HG02884 (cell line): ENCODE data around the gene UGT1A5.

Source experiments
- ATAC-seq: cut with Tn5 transposase; IDR thresholded peaks from one replicate; pipeline ENCODE4 v1.9.1; 2021; ENCODE audit warnings: mild to moderate bottlenecking, moderate library complexity; ENCODE audit not compliant: unreplicated experiment

Gene UGT1A5

GRCh38 chr2:233712611-233713261, at the start of gene UGT1A5:
TSS of gene UGT1A5 (plus strand) at chr2:233712907. CDS start at chr2:233712992, 85 bp downstream.
- no peak for ATAC-seq

DNA sequence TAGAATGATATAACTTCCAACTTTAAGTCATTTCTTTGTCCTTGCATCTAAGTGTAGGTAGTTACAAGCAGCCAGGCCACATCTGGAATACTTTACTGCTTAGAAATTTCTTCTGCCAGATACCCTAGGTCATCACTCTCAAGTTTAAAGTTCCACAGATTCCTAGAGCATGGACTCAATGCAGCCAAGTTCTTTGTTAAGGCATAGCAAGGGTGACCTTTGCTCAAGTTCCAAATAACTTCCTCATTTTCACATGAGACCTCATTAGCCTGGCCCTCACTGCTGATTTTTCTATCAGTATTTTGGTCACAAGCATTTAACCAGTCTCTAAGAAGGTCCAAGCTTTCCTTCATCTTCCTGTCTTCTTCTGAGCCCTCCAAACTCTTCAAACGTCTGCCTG, 48.8 kb upstream of the UGT1A5 start:
- no peak for ATAC-seq

- no peak for ATAC-seq
Measured at GRCh38 chr2:233668605-233669260, 44.0 kb upstream of the UGT1A5 start.

GRCh38 chr2:233671290-233672161, 41.2 kb upstream of the UGT1A5 start, which contains the start of gene UGT1A9:
TSS of gene UGT1A9 (plus strand) at chr2:233671898. CDS start at chr2:233671935, 37 bp downstream.
- no peak for ATAC-seq

GRCh38 chr2:233672886-233673285, 39.8 kb upstream of the UGT1A5 start:
- no peak for ATAC-seq

DNA sequence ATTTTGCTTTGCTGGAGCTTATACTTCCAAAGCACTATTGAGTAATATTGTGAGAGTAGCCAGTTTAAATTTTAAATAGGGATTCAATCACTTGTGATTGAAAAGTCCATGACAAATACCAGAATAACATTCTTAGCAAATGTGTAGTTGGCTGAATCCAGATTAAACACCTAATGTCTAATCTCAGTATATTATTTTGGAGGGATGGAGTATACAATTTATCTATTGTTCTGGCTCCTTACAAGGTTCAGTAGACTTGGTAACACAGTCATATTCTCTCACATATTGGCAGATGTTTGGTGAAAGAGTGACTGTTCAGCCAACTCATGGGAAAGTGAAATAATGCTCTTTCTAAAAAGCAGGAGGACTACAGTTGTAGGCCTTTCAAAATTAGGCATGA, 38.8 kb upstream of the UGT1A5 start:
- ATAC-seq, result no peak

DNA sequence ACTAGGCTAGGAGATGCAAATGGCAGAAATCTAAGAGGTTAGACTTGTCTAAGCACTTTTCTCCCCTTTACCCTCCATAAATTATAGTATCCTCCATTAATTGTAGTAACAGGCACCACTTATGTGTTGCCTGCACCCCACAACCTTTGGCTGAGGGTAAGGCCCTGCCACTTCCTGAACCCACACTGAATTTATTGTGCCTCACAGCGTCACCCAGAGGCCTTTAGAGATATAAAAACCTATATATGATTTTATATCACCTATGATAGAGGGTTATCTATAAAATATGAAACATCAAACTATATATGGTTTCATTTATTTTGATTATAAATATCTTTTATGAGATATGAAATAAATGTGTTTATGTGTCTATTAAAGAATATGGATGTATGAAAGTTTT, 38.4 kb upstream of the UGT1A5 start:
- ATAC-seq, result no peak

GRCh38 chr2:233674995-233675394, 37.7 kb upstream of the UGT1A5 start:
- no peak for ATAC-seq

DNA sequence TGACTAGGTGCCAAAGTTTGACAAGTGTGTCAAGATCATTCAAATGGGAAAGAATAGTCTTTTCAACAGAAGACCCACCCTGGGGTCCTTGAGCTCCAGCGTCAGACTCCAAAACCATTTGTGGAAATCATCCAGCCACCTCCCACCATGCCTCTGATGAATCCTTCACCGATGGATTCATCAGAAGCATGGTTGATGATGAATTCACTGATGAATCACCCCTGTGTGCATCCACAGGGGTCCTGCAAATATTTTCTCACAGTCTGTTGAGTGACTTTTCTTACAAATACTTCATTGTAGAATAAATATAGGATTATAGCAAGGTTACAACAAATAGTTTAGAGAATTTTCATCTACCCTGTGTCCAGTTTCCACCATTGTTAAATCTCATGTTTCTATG, 36.7 kb upstream of the UGT1A5 start:
- ATAC-seq, result no peak

DNA sequence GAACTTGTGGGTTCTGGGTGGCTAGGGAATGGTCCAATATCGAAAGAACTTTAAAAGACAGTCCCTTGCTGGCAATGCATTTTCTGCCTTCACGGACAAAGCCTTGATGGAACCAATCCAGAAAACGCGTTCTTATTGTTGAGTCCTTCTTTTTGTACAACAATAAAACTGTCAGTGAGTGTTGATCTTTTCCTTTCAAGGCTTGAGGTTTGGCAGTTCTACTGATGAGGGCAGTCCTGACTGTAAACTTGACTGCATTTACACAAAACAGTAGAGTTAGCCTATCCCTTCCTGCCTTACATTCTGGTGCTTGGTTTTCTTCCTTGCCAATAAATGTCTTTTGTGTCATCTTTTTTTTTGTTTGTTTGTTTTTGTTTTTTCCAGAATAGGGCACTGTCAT, 33.5 kb upstream of the UGT1A5 start:
- ATAC-seq, result no peak

GRCh38 chr2:233680361-233681045, 32.2 kb upstream of the UGT1A5 start:
- ATAC-seq, result no peak

DNA sequence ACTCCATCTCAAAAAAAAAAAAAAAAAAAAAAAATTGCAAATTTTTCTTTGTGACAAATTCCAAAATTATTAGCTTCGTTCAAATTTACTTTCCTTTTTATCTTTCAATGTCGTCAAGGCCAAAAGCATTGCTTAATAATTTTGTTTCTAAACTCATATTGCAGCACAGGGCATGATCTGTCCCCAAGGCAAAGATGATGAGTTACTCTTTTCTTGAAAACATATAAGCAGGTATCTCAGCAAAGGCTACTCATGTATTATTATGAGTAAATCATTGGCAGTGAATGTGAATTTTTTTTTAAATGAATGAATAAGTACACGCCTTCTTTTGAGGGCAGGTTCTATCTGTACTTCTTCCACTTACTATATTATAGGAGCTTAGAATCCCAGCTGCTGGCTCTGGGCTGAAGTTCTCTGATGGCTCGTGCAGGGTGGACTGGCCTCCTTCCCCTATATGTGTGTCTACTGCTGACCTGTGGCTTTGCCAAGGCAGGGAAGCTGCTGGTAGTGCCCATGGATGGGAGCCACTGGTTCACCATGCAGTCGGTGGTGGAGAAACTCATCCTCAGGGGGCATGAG, 31.1 kb upstream of the UGT1A5 start, which contains the start of gene UGT1A7:
TSS of gene UGT1A7 (plus strand) at position 381 of the 579 bp plus-strand sequence. CDS start at position 418, 37 bp downstream.
- ATAC-seq, result no peak

GRCh38 chr2:233684640-233685039, 28.1 kb upstream of the UGT1A5 start:
- ATAC-seq, result no peak

- ATAC-seq, result no peak
Measured at GRCh38 chr2:233686928-233687327, 25.8 kb upstream of the UGT1A5 start.

GRCh38 chr2:233688341-233688740, 24.4 kb upstream of the UGT1A5 start:
- no peak for ATAC-seq

- ATAC-seq, result no peak
Measured at GRCh38 chr2:233689031-233689430, 23.7 kb upstream of the UGT1A5 start.

DNA sequence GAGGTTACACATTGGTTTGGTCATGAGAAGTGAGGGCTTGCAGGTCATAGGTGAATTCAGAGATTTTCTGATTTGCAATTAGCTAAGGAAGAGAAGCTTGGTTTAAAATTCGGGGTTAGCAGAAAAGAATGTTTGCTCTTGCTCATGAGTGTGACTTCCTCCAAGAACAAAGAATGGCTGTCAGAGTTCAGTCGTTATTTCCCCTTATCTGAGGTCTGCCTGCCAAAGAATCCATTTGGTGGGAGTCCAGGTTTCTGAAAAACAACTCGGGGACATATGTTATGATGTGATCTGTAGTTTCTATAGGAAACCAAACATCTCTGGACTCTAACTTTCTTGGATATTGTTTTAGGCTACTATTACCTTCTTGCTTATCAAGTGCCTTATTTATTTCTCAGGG, 23.2 kb upstream of the UGT1A5 start:
- no peak for ATAC-seq

- no peak for ATAC-seq
Measured at GRCh38 chr2:233690444-233690843, 22.3 kb upstream of the UGT1A5 start.

- ATAC-seq, result no peak
Measured at GRCh38 chr2:233691443-233692433, 21.0 kb upstream of the UGT1A5 start.
